ENCODE data around the gene MAN2C1.

DNA sequence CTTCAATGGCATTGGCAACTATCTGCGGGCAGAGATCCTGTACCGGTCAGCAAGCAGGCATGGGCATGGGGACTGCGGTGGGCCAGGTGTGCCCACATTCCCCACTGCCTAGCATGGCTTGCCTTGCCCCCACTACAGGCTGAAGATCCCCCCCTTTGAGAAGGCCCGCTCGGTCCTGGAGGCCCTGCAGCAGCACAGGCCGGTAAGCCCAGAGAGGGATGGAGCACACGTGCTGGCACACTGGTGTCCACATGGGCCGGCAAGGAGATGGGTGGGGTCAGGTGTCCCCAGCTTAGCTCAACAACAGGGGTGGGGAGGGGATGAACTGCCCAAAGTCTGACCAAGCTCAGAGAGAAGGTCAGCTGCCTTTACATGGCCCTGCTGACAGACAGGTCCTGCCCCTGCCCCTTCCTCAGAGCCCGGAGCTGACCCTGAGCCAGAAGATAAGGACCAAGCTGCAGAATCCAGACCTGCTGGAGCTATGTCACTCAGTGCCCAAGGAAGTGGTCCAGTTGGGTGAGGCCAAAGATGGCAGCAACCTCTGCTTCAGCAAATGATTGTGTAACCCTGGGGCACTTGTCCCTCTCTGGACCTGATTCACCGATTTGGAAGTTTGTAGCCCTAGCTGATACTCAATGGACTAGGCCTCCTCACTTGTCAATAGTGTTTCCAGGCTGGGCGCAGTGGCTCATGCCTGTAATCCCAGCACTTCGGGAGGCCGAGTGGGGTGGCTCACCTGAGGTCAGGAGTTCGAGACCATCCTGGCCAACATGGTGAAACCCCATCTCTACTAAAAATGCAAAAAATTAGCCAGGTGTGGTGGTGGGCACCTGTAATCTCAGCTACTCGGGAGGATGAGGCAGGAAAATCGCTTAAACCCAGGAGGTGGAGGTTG lies 16.0 kb downstream of the MAN2C1 start:
- TF ChIP-seq, protein P1, sequence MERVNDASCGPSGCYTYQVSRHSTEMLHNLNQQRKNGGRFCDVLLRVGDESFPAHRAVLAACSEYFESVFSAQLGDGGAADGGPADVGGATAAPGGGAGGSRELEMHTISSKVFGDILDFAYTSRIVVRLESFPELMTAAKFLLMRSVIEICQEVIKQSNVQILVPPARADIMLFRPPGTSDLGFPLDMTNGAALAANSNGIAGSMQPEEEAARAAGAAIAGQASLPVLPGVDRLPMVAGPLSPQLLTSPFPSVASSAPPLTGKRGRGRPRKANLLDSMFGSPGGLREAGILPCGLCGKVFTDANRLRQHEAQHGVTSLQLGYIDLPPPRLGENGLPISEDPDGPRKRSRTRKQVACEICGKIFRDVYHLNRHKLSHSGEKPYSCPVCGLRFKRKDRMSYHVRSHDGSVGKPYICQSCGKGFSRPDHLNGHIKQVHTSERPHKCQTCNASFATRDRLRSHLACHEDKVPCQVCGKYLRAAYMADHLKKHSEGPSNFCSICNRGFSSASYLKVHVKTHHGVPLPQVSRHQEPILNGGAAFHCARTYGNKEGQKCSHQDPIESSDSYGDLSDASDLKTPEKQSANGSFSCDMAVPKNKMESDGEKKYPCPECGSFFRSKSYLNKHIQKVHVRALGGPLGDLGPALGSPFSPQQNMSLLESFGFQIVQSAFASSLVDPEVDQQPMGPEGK (CRISPR knock-in tag; IDR thresholded peaks at IDR 0.05; ENCODE audit: borderline replicate concordance) = no peak
- TF ChIP-seq, protein P2, sequence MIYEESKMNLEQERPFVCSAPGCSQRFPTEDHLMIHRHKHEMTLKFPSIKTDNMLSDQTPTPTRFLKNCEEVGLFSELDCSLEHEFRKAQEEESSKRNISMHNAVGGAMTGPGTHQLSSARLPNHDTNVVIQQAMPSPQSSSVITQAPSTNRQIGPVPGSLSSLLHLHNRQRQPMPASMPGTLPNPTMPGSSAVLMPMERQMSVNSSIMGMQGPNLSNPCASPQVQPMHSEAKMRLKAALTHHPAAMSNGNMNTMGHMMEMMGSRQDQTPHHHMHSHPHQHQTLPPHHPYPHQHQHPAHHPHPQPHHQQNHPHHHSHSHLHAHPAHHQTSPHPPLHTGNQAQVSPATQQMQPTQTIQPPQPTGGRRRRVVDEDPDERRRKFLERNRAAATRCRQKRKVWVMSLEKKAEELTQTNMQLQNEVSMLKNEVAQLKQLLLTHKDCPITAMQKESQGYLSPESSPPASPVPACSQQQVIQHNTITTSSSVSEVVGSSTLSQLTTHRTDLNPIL (CRISPR knock-in tag; IDR thresholded peaks at IDR 0.05; ENCODE audit: low read depth) = no peak
- no peak for TF ChIP-seq RARB (CRISPR knock-in tag; IDR thresholded peaks at IDR 0.05)
- TF ChIP-seq BACH2 (CRISPR knock-in tag; IDR thresholded peaks at IDR 0.05; ENCODE audit: borderline replicate concordance) = no peak
- TF ChIP-seq, protein P3, sequence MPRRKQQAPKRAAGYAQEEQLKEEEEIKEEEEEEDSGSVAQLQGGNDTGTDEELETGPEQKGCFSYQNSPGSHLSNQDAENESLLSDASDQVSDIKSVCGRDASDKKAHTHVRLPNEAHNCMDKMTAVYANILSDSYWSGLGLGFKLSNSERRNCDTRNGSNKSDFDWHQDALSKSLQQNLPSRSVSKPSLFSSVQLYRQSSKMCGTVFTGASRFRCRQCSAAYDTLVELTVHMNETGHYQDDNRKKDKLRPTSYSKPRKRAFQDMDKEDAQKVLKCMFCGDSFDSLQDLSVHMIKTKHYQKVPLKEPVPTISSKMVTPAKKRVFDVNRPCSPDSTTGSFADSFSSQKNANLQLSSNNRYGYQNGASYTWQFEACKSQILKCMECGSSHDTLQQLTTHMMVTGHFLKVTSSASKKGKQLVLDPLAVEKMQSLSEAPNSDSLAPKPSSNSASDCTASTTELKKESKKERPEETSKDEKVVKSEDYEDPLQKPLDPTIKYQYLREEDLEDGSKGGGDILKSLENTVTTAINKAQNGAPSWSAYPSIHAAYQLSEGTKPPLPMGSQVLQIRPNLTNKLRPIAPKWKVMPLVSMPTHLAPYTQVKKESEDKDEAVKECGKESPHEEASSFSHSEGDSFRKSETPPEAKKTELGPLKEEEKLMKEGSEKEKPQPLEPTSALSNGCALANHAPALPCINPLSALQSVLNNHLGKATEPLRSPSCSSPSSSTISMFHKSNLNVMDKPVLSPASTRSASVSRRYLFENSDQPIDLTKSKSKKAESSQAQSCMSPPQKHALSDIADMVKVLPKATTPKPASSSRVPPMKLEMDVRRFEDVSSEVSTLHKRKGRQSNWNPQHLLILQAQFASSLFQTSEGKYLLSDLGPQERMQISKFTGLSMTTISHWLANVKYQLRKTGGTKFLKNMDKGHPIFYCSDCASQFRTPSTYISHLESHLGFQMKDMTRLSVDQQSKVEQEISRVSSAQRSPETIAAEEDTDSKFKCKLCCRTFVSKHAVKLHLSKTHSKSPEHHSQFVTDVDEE (CRISPR knock-in tag; IDR thresholded peaks at IDR 0.05) = no peak
- no peak for TF ChIP-seq ZNF70 (CRISPR knock-in tag; IDR thresholded peaks at IDR 0.05)
- TF ChIP-seq ISL1 (CRISPR knock-in tag; IDR thresholded peaks at IDR 0.05) = no peak
- no peak for TF ChIP-seq ARNTL (CRISPR knock-in tag; IDR thresholded peaks at IDR 0.05; ENCODE audit: borderline replicate concordance, low read depth)
- TF ChIP-seq ZNF8 (CRISPR knock-in tag; IDR thresholded peaks at IDR 0.05) = no peak
- TF ChIP-seq GLIS3 (CRISPR knock-in tag; IDR thresholded peaks at IDR 0.05) = no peak
- TF ChIP-seq, protein P4, sequence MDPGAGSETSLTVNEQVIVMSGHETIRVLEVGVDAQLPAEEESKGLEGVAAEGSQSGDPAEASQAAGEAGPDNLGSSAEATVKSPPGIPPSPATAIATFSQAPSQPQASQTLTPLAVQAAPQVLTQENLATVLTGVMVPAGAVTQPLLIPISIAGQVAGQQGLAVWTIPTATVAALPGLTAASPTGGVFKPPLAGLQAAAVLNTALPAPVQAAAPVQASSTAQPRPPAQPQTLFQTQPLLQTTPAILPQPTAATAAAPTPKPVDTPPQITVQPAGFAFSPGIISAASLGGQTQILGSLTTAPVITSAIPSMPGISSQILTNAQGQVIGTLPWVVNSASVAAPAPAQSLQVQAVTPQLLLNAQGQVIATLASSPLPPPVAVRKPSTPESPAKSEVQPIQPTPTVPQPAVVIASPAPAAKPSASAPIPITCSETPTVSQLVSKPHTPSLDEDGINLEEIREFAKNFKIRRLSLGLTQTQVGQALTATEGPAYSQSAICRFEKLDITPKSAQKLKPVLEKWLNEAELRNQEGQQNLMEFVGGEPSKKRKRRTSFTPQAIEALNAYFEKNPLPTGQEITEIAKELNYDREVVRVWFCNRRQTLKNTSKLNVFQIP (CRISPR knock-in tag; IDR thresholded peaks at IDR 0.05; ENCODE audit: borderline replicate concordance, low read depth) = no peak
- TF ChIP-seq TCF4 (CRISPR knock-in tag; IDR thresholded peaks at IDR 0.05; ENCODE audit: borderline replicate concordance) = no peak
- TF ChIP-seq ZFP3 (CRISPR knock-in tag; IDR thresholded peaks at IDR 0.05) = no peak
- no peak for TF ChIP-seq ZFP30 (CRISPR knock-in tag; IDR thresholded peaks at IDR 0.05)

Data from SK-N-SH treated with all-trans-retinoic acid at 6 μM for 48 hours (cell line).